MCF 10A (cell line): ENCODE data around the gene ABAT. TPM values are rescaled to one million over a fixed set of nuclear protein-coding genes. Genes with fewer than 3 reads are reported as not detected.

Source experiments
- BruUV-seq: library from RNA; stranded (reverse); fragments of 400-500 nt; replicated peaks from 2 replicates; lab custom pipeline; 2021; lab: Mats Ljungman, UMichigan
- CTCF ChIA-PET: fragments of 300-600 bp; sonication (Branson Sonifier 250); formaldehyde crosslinking; extraction: SDS; loops from one replicate; lab custom pipeline; 2021; ENCODE audit warnings: antibody characterized with exemption, inconsistent platforms; lab: Yijun Ruan, JAX
- POLR2A ChIA-PET: fragments of 300-600, 350-650 bp; sonication (Branson Sonifier 250); formaldehyde crosslinking; extraction: SDS; loops from one replicate; lab custom pipeline; 2020; ENCODE audit warnings: antibody characterized with exemption, inconsistent platforms; lab: Yijun Ruan, JAX
- DNase-seq: peaks from one replicate; pipeline ENCODE4 v3.0.0-alpha.2; 2018; ENCODE audit not compliant: unreplicated experiment
- H3K27ac Mint-ChIP-seq: one replicate; pipeline ENCODE4 v1.8.0; 2022; ENCODE audit warnings: mild to moderate bottlenecking, low read depth, mixed read lengths; ENCODE audit not compliant: unreplicated experiment
- H3K27me3 Mint-ChIP-seq: one replicate; pipeline ENCODE4 v1.8.0; 2022; ENCODE audit warnings: mixed read lengths; ENCODE audit not compliant: insufficient read depth, unreplicated experiment
- H3K36me3 Mint-ChIP-seq: one replicate; pipeline ENCODE4 v1.8.0; 2022; ENCODE audit warnings: mild to moderate bottlenecking, moderate library complexity, mixed read lengths; ENCODE audit not compliant: insufficient read depth, unreplicated experiment
- H3K4me1 Mint-ChIP-seq: one replicate; pipeline ENCODE4 v1.8.0; 2022; ENCODE audit warnings: mixed read lengths; ENCODE audit not compliant: insufficient read depth, unreplicated experiment
- H3K4me3 Mint-ChIP-seq: one replicate; pipeline ENCODE4 v1.8.0; 2022; ENCODE audit warnings: mild to moderate bottlenecking, moderate library complexity, mixed read lengths; ENCODE audit not compliant: unreplicated experiment
- H3K9me3 Mint-ChIP-seq: one replicate; pipeline ENCODE4 v1.8.0; 2022; ENCODE audit warnings: mixed read lengths; ENCODE audit not compliant: unreplicated experiment
- CTCF ChIP-seq: fragments of 200-600 bp; IDR thresholded peaks from one replicate; pipeline ENCODE4 v1.8.0; 2022; ENCODE audit warnings: antibody characterized with exemption, mild to moderate bottlenecking; ENCODE audit not compliant: unreplicated experiment
- intact Hi-C: fragments of 100-400 bp; cut with micrococcal nuclease; formaldehyde crosslinking; loops from 2 replicates; pipeline ENCODE4 v1.14.1; 2022
- total RNA-seq: library from RNA; stranded (reverse); gene quantifications from 2 replicates; pipeline ENCODE4 v1.2.3, GENCODE V29; 2022

ABAT gene
- total RNA-seq, 1 experiment from 2014 or later, result 3.0 TPM

- H3K27ac Mint-ChIP-seq, result no peak overlapping the region
- intact Hi-C loops, result no loop called here
- no peak for DNase-seq
- no TSS peak for BruUV-seq
- peaks cover 6% of the 10 kb centered on the region for H3K4me1 Mint-ChIP-seq
- H3K9me3 Mint-ChIP-seq, result no peaks in the 10 kb centered on the region
- ChIA-PET POLR2A (no interaction called here), CTCF (interaction anchor here (0.7 to 0.9 kb wide), 3 partner anchors 17 to 67 kb away, joined by 3 to 5 read pairs (median 4); no protein-coding TSS in a partner anchor)
- no peak overlapping the region for H3K4me3 Mint-ChIP-seq
- no peaks in the 10 kb centered on the region for H3K27me3 Mint-ChIP-seq
- H3K36me3 Mint-ChIP-seq, result no peaks in the 10 kb centered on the region
- TF ChIP-seq CTCF, result no peak
Observed at GRCh38 chr16:8718851-8719680, 44.6 kb downstream of the ABAT start.

GRCh38 chr16:8720080-8720966 lies 45.9 kb downstream of the ABAT start:
- POLR2A ChIA-PET, result no interaction called here

GRCh38 chr16:8720967-8721308 lies 46.5 kb downstream of the ABAT start:
- ChIA-PET CTCF (no interaction called here), POLR2A (interaction anchor here (1.1 kb wide), 1 partner anchor 45 kb away, joined by 3 read pairs; no protein-coding TSS in a partner anchor)
- peaks cover 6% of the 10 kb centered on the region for H3K4me1 Mint-ChIP-seq
- BruUV-seq, result no TSS peak
- TF ChIP-seq CTCF, result no peak
- no peak overlapping the region for H3K27ac Mint-ChIP-seq
- H3K27me3 Mint-ChIP-seq, result no peaks in the 10 kb centered on the region
- no peak for DNase-seq
- H3K36me3 Mint-ChIP-seq, result peaks cover 4% of the 10 kb centered on the region
- intact Hi-C loops, result no loop called here
- H3K9me3 Mint-ChIP-seq, result no peaks in the 10 kb centered on the region
- no peak overlapping the region for H3K4me3 Mint-ChIP-seq

More at GRCh38 chr16:8720080-8720966, 45.9 kb downstream of the ABAT start:
- CTCF ChIA-PET, result interaction anchor here (0.7 to 1.0 kb wide), 4 partner anchors 8 to 66 kb away, joined by 3 to 5 read pairs (median 4); no protein-coding TSS in a partner anchor
- Mint-ChIP-seq H3K36me3 (no peaks in the 10 kb centered on the region), H3K27ac (no peak overlapping the region), H3K4me3 (no peak overlapping the region), H3K27me3 (no peaks in the 10 kb centered on the region), H3K4me1 (peaks cover 6% of the 10 kb centered on the region), H3K9me3 (no peaks in the 10 kb centered on the region)
- intact Hi-C loops, result no loop called here
- no peak for DNase-seq
- no TSS peak for BruUV-seq
- no peak for TF ChIP-seq CTCF
